ENCODE measurements around the gene CNOT8.

- TF ChIP-seq, protein P1, sequence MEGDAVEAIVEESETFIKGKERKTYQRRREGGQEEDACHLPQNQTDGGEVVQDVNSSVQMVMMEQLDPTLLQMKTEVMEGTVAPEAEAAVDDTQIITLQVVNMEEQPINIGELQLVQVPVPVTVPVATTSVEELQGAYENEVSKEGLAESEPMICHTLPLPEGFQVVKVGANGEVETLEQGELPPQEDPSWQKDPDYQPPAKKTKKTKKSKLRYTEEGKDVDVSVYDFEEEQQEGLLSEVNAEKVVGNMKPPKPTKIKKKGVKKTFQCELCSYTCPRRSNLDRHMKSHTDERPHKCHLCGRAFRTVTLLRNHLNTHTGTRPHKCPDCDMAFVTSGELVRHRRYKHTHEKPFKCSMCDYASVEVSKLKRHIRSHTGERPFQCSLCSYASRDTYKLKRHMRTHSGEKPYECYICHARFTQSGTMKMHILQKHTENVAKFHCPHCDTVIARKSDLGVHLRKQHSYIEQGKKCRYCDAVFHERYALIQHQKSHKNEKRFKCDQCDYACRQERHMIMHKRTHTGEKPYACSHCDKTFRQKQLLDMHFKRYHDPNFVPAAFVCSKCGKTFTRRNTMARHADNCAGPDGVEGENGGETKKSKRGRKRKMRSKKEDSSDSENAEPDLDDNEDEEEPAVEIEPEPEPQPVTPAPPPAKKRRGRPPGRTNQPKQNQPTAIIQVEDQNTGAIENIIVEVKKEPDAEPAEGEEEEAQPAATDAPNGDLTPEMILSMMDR (IDR thresholded peaks at IDR 0.05): no peak
- TF ChIP-seq POLR2AphosphoS5 (IDR thresholded peaks at IDR 0.05) (no peak), EP300 (IDR thresholded peaks at IDR 0.05) (no peak)
Measured at GRCh38 chr5:154836225-154836624, 22.2 kb upstream of the CNOT8 start.
